ENCODE measurements around the gene CORO2A. TPM values are rescaled to one million over a fixed set of nuclear protein-coding genes. Genes with fewer than 3 reads are reported as not detected.

The CORO2A gene
- total and polyA plus RNA-seq, 2 of the 8 experiments (the other 6 are each of a cell fraction or from before 2014, with no cell fraction given), result 13.7 to 27.9 TPM

DNA sequence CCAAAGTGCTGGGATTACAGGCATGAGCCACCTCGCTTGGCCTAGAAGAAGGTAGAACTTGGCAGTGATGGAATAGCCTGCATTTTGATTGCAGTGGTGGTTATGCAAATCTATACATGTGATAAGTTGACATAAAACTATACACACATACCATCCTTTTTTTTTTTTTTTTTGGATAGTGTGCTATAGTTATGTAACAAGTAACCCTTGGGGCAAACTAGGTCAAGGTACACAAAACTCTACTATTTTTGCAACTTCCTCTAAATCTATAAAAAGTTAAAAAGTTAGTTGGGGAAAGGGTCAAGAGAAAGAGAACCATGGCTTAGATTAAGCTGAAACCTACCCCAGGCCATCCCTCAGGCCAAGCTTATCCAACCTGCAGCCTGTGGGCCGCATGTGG, 84.5 kb downstream of the CORO2A start:
- Histone ChIP-seq H3K9me3 (ENCODE audit: insufficient read depth in 2 of 2, low read depth in 1 of 2, low read length in 1 of 2) (no peaks in the 10 kb centered on the region), H2AK5ac (ENCODE audit: low read depth, low read length) (no peak overlapping the region), H3K56ac (replicated peaks; ENCODE audit: insufficient read length, low read depth, low read length) (no peak overlapping the region), H3K36me3 (ENCODE audit: control insufficient read depth in 2 of 4, insufficient read depth in 4 of 4, low read length in 3 of 4) (no peaks in the 10 kb centered on the region), H2AFZ (ENCODE audit: low read length) (no peak overlapping the region), H4K20me1 (replicated peaks in 1 of 2; ENCODE audit: control insufficient read depth in 1 of 2, insufficient read depth in 2 of 2, low read length in 2 of 2) (peaks cover 0 to 1% of the 10 kb centered on the region in 2 experiments), H2BK15ac (ENCODE audit: low read length) (no peak overlapping the region), H4K91ac (replicated peaks; ENCODE audit: insufficient read length, low read length) (no peak overlapping the region), H4K5ac (ENCODE audit: insufficient read length, low read depth, low read length) (no peak overlapping the region), H2BK120ac (replicated peaks; ENCODE audit: low read depth, low read length) (no peak overlapping the region), H3K79me1 (ENCODE audit: low read depth, low read length) (no peaks in the 10 kb centered on the region), H3K9ac (replicated peaks in 1 of 4; ENCODE audit: extremely low read depth in 1 of 4, low read depth in 3 of 4, low read length in 3 of 4) (no peak overlapping the region), H3K4ac (replicated peaks; ENCODE audit: insufficient read length, low read depth, low read length) (no peak overlapping the region), H3K23me2 (ENCODE audit: low read depth, low read length) (no peaks in the 10 kb centered on the region; the same call in 1 of the 2 replicates), H3K27ac (ENCODE audit: low read depth, low read length) (no peak overlapping the region), H2BK20ac (ENCODE audit: low read length) (no peak overlapping the region), H4K8ac (ENCODE audit: extremely low read depth, insufficient read depth, low read length) (no peak overlapping the region), H2BK12ac (ENCODE audit: low read depth, low read length) (no peak overlapping the region), H3K14ac (ENCODE audit: insufficient read length) (no peak overlapping the region), H3K4me3 (ENCODE audit: extremely low read depth in 1 of 4, insufficient read depth in 2 of 4, low read depth in 3 of 4, low read length in 4 of 4) (no peak overlapping the region), H2BK5ac (ENCODE audit: low read depth, low read length) (no peak overlapping the region), H3K4me2 (ENCODE audit: insufficient read depth in 1 of 2, low read depth in 2 of 2, low read length in 2 of 2) (no peak overlapping the region), H3K23ac (ENCODE audit: insufficient read length) (no peak overlapping the region), H3K79me2 (ENCODE audit: control insufficient read depth in 1 of 2, insufficient read depth in 2 of 2, low read length in 2 of 2) (no peaks in the 10 kb centered on the region), H3K27me3 (replicated peaks in 1 of 4; ENCODE audit: control insufficient read depth in 3 of 4, extremely low read depth in 1 of 4, insufficient read depth in 3 of 4, low read length in 3 of 4) (no peaks in the 10 kb centered on the region), H3K4me1 (replicated peaks in 1 of 4; ENCODE audit: control insufficient read depth in 3 of 4, insufficient read depth in 4 of 4, low read length in 3 of 4) (peaks cover 0 to 3% (median 1%) of the 10 kb centered on the region in 4 experiments; a peak in 2 of 7 replicates), H3K18ac (ENCODE audit: extremely low read depth, low read length) (no peak overlapping the region)
- no peak for DNase-seq (ENCODE audit: low read depth in 1 of 2, low spot score in 2 of 2)
- TF ChIP-seq SAP30 (IDR thresholded peaks at IDR 0.05; ENCODE audit: insufficient read depth, insufficient replicate concordance, low read length), result no peak
- no peak for TF ChIP-seq SIN3A (conservative IDR thresholded peaks at IDR 0.05 in 1 of 2, IDR thresholded peaks at IDR 0.05 in 1 of 2; ENCODE audit: low read depth in 1 of 2, low read length in 2 of 2)
- no peak for TF ChIP-seq MAFK (IDR thresholded peaks at IDR 0.05; ENCODE audit: low read depth, low read length)
- no peak for TF ChIP-seq CHD2 (IDR thresholded peaks at IDR 0.05; ENCODE audit: low read length)
- no peak for TF ChIP-seq GTF2F1 (IDR thresholded peaks at IDR 0.05; ENCODE audit: borderline replicate concordance, low read depth, low read length)
- no peak for TF ChIP-seq KDM1A (IDR thresholded peaks at IDR 0.05; ENCODE audit: borderline replicate concordance, low read length)
- TF ChIP-seq, protein P1, sequence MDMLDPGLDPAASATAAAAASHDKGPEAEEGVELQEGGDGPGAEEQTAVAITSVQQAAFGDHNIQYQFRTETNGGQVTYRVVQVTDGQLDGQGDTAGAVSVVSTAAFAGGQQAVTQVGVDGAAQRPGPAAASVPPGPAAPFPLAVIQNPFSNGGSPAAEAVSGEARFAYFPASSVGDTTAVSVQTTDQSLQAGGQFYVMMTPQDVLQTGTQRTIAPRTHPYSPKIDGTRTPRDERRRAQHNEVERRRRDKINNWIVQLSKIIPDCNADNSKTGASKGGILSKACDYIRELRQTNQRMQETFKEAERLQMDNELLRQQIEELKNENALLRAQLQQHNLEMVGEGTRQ (IDR thresholded peaks at IDR 0.05; ENCODE audit: low read length), result no peak
- TF ChIP-seq BRCA1 (IDR thresholded peaks at IDR 0.05; ENCODE audit: low read depth, low read length), result no peak
- TF ChIP-seq KDM4A (IDR thresholded peaks at IDR 0.05; ENCODE audit: low read depth, low read length, severe bottlenecking), result no peak
- no peak for TF ChIP-seq SP2 (IDR thresholded peaks at IDR 0.05; ENCODE audit: low read length)
- TF ChIP-seq, protein P2, sequence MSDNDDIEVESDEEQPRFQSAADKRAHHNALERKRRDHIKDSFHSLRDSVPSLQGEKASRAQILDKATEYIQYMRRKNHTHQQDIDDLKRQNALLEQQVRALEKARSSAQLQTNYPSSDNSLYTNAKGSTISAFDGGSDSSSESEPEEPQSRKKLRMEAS (IDR thresholded peaks at IDR 0.05), result no peak
- ChIA-PET CTCF (ENCODE audit: partially characterized antibody) (interaction anchor here (0.6 to 1.4 kb wide), 2 partner anchors 9 to 73 kb away, joined by 3 to 5 read pairs; no protein-coding TSS in a partner anchor), POLR2A (ENCODE audit: partially characterized antibody) (interaction anchor here (0.6 to 0.9 kb wide), 2 partner anchors 16 to 60 kb away, joined by 4 read pairs; no protein-coding TSS in a partner anchor)
- no peak for FAIRE-seq
- 94% methylated on average over 2 of the region's 2 CpGs; no CpG with 5 or more reads in 1 of the 2 experiments for WGBS, 2 experiments (ENCODE audit: extremely low coverage in 1 of 2, insufficient coverage in 1 of 2, insufficient read length in 1 of 2, insufficient replicate concordance in 2 of 2, low coverage in 1 of 2, low lambda C conversion rate in 2 of 2, missing lambda C conversion rate in 1 of 2)
